ENCODE data around the gene MMP7. TPM values are rescaled to one million over a fixed set of nuclear protein-coding genes. Genes with fewer than 3 reads are reported as not detected.
A peak's percentile ranks its signal among the peaks of the same experiment; 100 is the strongest.

MMP7 gene
- polyA plus RNA-seq, 2 of the 4 experiments (the other 2 are of a cell fraction) = 8.9 to 54.8 TPM

- CTCF ChIA-PET = no interaction called here
- ATAC-seq = no peak
- DNase-seq (ENCODE audit: low read depth in 1 of 2, low spot score in 1 of 2) = no peak
- POLR2A ChIA-PET = no interaction called here
- TF ChIP-seq HOXB13 (CRISPR knock-in tag; IDR thresholded peaks at IDR 0.05; ENCODE audit: low read depth) (no peak), TP53 (CRISPR knock-in tag; IDR thresholded peaks at IDR 0.05) (no peak), NFE2L2 (conservative IDR thresholded peaks at IDR 0.05; ENCODE audit: low read length) (no peak), SREBF2 (IDR thresholded peaks at IDR 0.05) (no peak), ZFP36 (IDR thresholded peaks at IDR 0.05; ENCODE audit: borderline replicate concordance, partially characterized antibody) (no peak), CBX2 (IDR thresholded peaks at IDR 0.05; ENCODE audit: borderline replicate concordance, low read depth) (no peak), HMGXB4 (CRISPR knock-in tag; IDR thresholded peaks at IDR 0.05; ENCODE audit: borderline replicate concordance) (no peak), ZSCAN20 (CRISPR knock-in tag; IDR thresholded peaks at IDR 0.05) (no peak), KDM5A (IDR thresholded peaks at IDR 0.05) (no peak)
- Histone ChIP-seq H3K4me2 (no peak overlapping the region), H3K27ac (no peak overlapping the region), H3K9me3 (no peaks in the 10 kb centered on the region), H3K4me1 (no peaks in the 10 kb centered on the region), H3K4me3 (no peak overlapping the region)
- no peak for FAIRE-seq
Measured at GRCh38 chr11:102520514-102520913, 10.0 kb downstream of the MMP7 start.

- peaks cover 3% of the 10 kb centered on the region; the same call in 1 of the 3 replicates for H3K4me1 ChIP-seq
- 89% methylated on average over 3 of the region's 3 CpGs for WGBS (ENCODE audit: missing lambda C conversion rate)
- no peak overlapping the region for H3K27ac ChIP-seq
- FAIRE-seq (no peak), DNase-seq (ENCODE audit: low read depth in 1 of 2, low spot score in 1 of 2) (no peak), ATAC-seq (no peak)
- POLR2A ChIA-PET = no interaction called here
- CTCF ChIA-PET = interaction anchor here (1.0 to 1.3 kb wide), 2 partner anchors 19 to 94 kb away, joined by 3 to 4 read pairs; no protein-coding TSS in a partner anchor
- H3K4me2 ChIP-seq = no peak overlapping the region
- no peak overlapping the region for H3K4me3 ChIP-seq
- no peaks in the 10 kb centered on the region for H3K9me3 ChIP-seq
- TF ChIP-seq ATOH8 (CRISPR knock-in tag; IDR thresholded peaks at IDR 0.05; ENCODE audit: low read depth) (no peak), KDM5A (IDR thresholded peaks at IDR 0.05) (no peak), RAD21 (conservative IDR thresholded peaks at IDR 0.05 in 1 of 2, IDR thresholded peaks at IDR 0.05 in 1 of 2) (peak in 1 of 2 experiments; percentile 27; a peak in 2 of 5 replicates), PBX3 (IDR thresholded peaks at IDR 0.05) (no peak)
Measured at GRCh38 chr11:102518296-102519094, 12.1 kb downstream of the MMP7 start.

GRCh38 chr11:102517670-102518069, 12.9 kb downstream of the MMP7 start:
- FAIRE-seq (no peak), ATAC-seq (no peak), DNase-seq (ENCODE audit: low read depth in 1 of 2, low spot score in 1 of 2) (no peak)
- Histone ChIP-seq H3K27ac (no peak overlapping the region), H3K4me3 (no peak overlapping the region), H3K9me3 (no peaks in the 10 kb centered on the region), H3K4me1 (peaks cover 3% of the 10 kb centered on the region; the same call in 1 of the 3 replicates), H3K4me2 (no peak overlapping the region)
- TF ChIP-seq HOXA7 (CRISPR knock-in tag; IDR thresholded peaks at IDR 0.05) = no peak
- no peak for TF ChIP-seq CHD4 (IDR thresholded peaks at IDR 0.05; ENCODE audit: borderline replicate concordance)
- TF ChIP-seq ZFP36 (IDR thresholded peaks at IDR 0.05; ENCODE audit: borderline replicate concordance, partially characterized antibody) = no peak
- no peak for TF ChIP-seq CBX8 (IDR thresholded peaks at IDR 0.05)
- 77% methylated on average over 3 of the region's 3 CpGs for WGBS (ENCODE audit: missing lambda C conversion rate)
- ChIA-PET POLR2A (no interaction called here), CTCF (interaction anchor here (1.3 kb wide), 1 partner anchor 176 kb away, joined by 5 read pairs; no protein-coding TSS in a partner anchor)

Measured in A549 (cell line).